Measurements from ENCODE around the gene PDE4D.
"Not testable (repeated sequence)": the region's sequence is repeated elsewhere in the genome, so short reads cannot be mapped to it uniquely, and the experiment has no call there.

PDE4D gene

GRCh38 chr5:59393585-59394420 lies 499.7 kb downstream of the PDE4D start:
- no peak for DNase-seq

GRCh38 chr5:59391576-59391975 lies 501.9 kb downstream of the PDE4D start:
- DNase-seq: no peak

GRCh38 chr5:59390989-59391388 lies 502.5 kb downstream of the PDE4D start:
- no peak for DNase-seq

- peak; percentile 10 for DNase-seq
Measured at GRCh38 chr5:59390074-59390659, 503.4 kb downstream of the PDE4D start.

GRCh38 chr5:59387127-59387526 lies 506.4 kb downstream of the PDE4D start:
- no peak for DNase-seq

- DNase-seq: no peak
Measured at GRCh38 chr5:59385700-59386099, 507.8 kb downstream of the PDE4D start.

- DNase-seq: peak; percentile 88
Measured at GRCh38 chr5:59380350-59380951, 513.1 kb downstream of the PDE4D start.

- DNase-seq: not testable (repeated sequence)
Measured at GRCh38 chr5:59374036-59374435, 519.5 kb downstream of the PDE4D start.

GRCh38 chr5:59371525-59372127 lies 521.9 kb downstream of the PDE4D start:
- no peak for DNase-seq

GRCh38 chr5:59368951-59369350 lies 524.6 kb downstream of the PDE4D start:
- DNase-seq: no peak

GRCh38 chr5:59367791-59368394 lies 525.6 kb downstream of the PDE4D start:
- DNase-seq: peak; percentile 79

- DNase-seq: no peak
Measured at GRCh38 chr5:59366784-59367183, 526.7 kb downstream of the PDE4D start.

GRCh38 chr5:59362438-59362837 lies 531.1 kb downstream of the PDE4D start:
- no peak for DNase-seq

GRCh38 chr5:59361454-59361853 lies 532.1 kb downstream of the PDE4D start:
- DNase-seq: no peak

GRCh38 chr5:59360130-59360555 lies 533.4 kb downstream of the PDE4D start:
- DNase-seq: no peak

- no peak for DNase-seq
Measured at GRCh38 chr5:59358005-59358861, 535.3 kb downstream of the PDE4D start.

- no peak for DNase-seq
Measured at GRCh38 chr5:59357381-59357977, 536.0 kb downstream of the PDE4D start.

- DNase-seq: no peak
Measured at GRCh38 chr5:59356813-59357380, 536.6 kb downstream of the PDE4D start.

GRCh38 chr5:59354811-59355210 lies 538.7 kb downstream of the PDE4D start:
- DNase-seq: no peak

- no peak for DNase-seq
Measured at GRCh38 chr5:59354274-59354673, 539.3 kb downstream of the PDE4D start.

GRCh38 chr5:59351076-59351794 lies 542.3 kb downstream of the PDE4D start:
- peak; percentile 68 for DNase-seq
